OCI-LY7 (cell line): Measurements from ENCODE around the gene ATPAF1. TPM values are rescaled to one million over a fixed set of nuclear protein-coding genes. Genes with fewer than 3 reads are reported as not detected.

Experiments used
- BruUV-seq: library from RNA; stranded (reverse); fragments of 400-500 nt; replicated peaks from 2 replicates; lab custom pipeline; 2021; lab: Mats Ljungman, UMichigan
- CTCF ChIA-PET: fragments of 300-600 bp; sonication (Branson Sonifier 250); formaldehyde crosslinking; loops from one replicate; lab custom pipeline; 2022; ENCODE audit warnings: antibody characterized with exemption; ENCODE audit not compliant: unreplicated experiment; lab: Charles Lee
- POLR2A ChIA-PET: fragments of 300-600 bp; sonication (Branson Sonifier 250); formaldehyde crosslinking; loops from one replicate; lab custom pipeline; 2022; ENCODE audit warnings: antibody characterized with exemption; lab: Charles Lee
- DNase-seq: peaks from one replicate; pipeline ENCODE4 v3.0.0-alpha.2; 2015; ENCODE audit warnings: low spot score
- H2AFZ ChIP-seq: fragments of 200-600 bp; sonication (generic), shearing (Covaris generic); 2 replicates; pipeline ENCODE4 v1.6.1; 2014; ENCODE audit warnings: mild to moderate bottlenecking, antibody characterized with exemption, low read length, moderate library complexity
- H3K27ac ChIP-seq: fragments of 200-600 bp; sonication (generic); 2 replicates; pipeline ENCODE4 v1.5.1; 2014; ENCODE audit warnings: mixed run types, low read depth, mild to moderate bottlenecking, moderate library complexity, low read length, inconsistent platforms; ENCODE audit not compliant: poor library complexity, severe bottlenecking
- H3K36me3 ChIP-seq: fragments of 200-600 bp; sonication (generic); 2 replicates; pipeline ENCODE4 v1.6.1; 2014; ENCODE audit warnings: mild to moderate bottlenecking, antibody characterized with exemption, low read length, moderate library complexity, mixed read lengths; ENCODE audit not compliant: insufficient read depth
- H3K4me1 ChIP-seq: fragments of 200-600 bp; sonication (generic); 2 replicates; pipeline ENCODE4 v1.5.1; 2014; ENCODE audit warnings: mild to moderate bottlenecking, low read length; ENCODE audit not compliant: insufficient read depth, poor library complexity, severe bottlenecking
- H3K4me2 ChIP-seq: fragments of 200-600 bp; sonication (generic); 2 replicates; pipeline ENCODE4 v1.6.1; 2014; ENCODE audit warnings: mild to moderate bottlenecking, low read length
- H3K4me3 ChIP-seq: fragments of 200-600 bp; sonication (generic); 2 replicates; pipeline ENCODE4 v1.5.1; 2014; ENCODE audit warnings: mild to moderate bottlenecking, low read depth, low read length; ENCODE audit not compliant: poor library complexity, severe bottlenecking
- H3K79me2 ChIP-seq: fragments of 200-600 bp; sonication (generic); 2 replicates; pipeline ENCODE4 v1.6.1; 2016; ENCODE audit warnings: low read depth, mild to moderate bottlenecking, low read length, moderate library complexity, mixed read lengths; ENCODE audit not compliant: insufficient read depth
- H3K9me2 ChIP-seq: fragments of 200-600 bp; sonication (generic); 2 replicates; pipeline ENCODE4 v1.6.1; 2016; ENCODE audit warnings: mild to moderate bottlenecking, low read length, mixed read lengths; ENCODE audit not compliant: insufficient read depth
- H3K9me3 ChIP-seq: fragments of 200-600 bp; sonication (generic); 2 replicates; pipeline ENCODE4 v1.6.1; 2014; ENCODE audit warnings: mild to moderate bottlenecking, mixed run types, low read length, mixed read lengths
- H4K20me1 ChIP-seq: fragments of 200-600 bp; sonication (generic); 2 replicates; pipeline ENCODE4 v1.6.1; 2014; ENCODE audit warnings: mild to moderate bottlenecking, antibody characterized with exemption, low read length, moderate library complexity, mixed read lengths; ENCODE audit not compliant: insufficient read depth
- CTCF ChIP-seq: fragments of 200-600 bp; sonication (generic); conservative IDR thresholded peaks from 2 replicates; pipeline ENCODE4 v1.5.1; 2014; ENCODE audit warnings: mild to moderate bottlenecking, antibody characterized with exemption, low read length, moderate library complexity, mixed read lengths
- EZH2phosphoT487 ChIP-seq: fragments of 200-600 bp; sonication (generic); IDR thresholded peaks from 2 replicates; pipeline ENCODE4 v1.6.1; 2018; ENCODE audit warnings: low read depth, borderline replicate concordance, mild to moderate bottlenecking, mixed run types, antibody characterized with exemption, low read length, moderate library complexity, mixed read lengths
- intact Hi-C: fragments of 100-400 bp; cut with micrococcal nuclease; formaldehyde crosslinking; loops from one replicate; pipeline ENCODE4 v1.10.0; 2022; ENCODE audit not compliant: unreplicated experiment
- total RNA-seq, 2 experiments: library from RNA; depleted of rRNA in 1 of 2; stranded (reverse); fragments of >200 nt in 1 of 2; shearing (Covaris generic) in 1 of 2; gene quantifications; 2 replicates each; pipeline ENCODE4 v1.2.3, GENCODE V29; 2014 to 2022

The ATPAF1 gene
- total RNA-seq, 2 experiments from 2014 or later: 32.3 to 38.3 TPM

- no peaks in the 10 kb centered on the region for H3K79me2 ChIP-seq
- intact Hi-C loops: no loop called here
- CTCF ChIA-PET: no interaction called here
These were observed 45.8 kb downstream of the ATPAF1 start for GRCh38 chr1:46622344-46622743.

GRCh38 chr1:46621930-46622329 is 46.2 kb downstream of the ATPAF1 start:
- no TSS peak for BruUV-seq
- intact Hi-C loops: no loop called here
- H3K9me3 ChIP-seq: no peaks in the 10 kb centered on the region

More at GRCh38 chr1:46622344-46622743, 45.8 kb downstream of the ATPAF1 start:
- BruUV-seq: no TSS peak
- H3K27ac ChIP-seq: no peak overlapping the region
- H3K9me2 ChIP-seq: no peaks in the 10 kb centered on the region
- POLR2A ChIA-PET: no interaction called here
- H4K20me1 ChIP-seq: no peaks in the 10 kb centered on the region
- TF ChIP-seq CTCF: peak; percentile 68
- TF ChIP-seq EZH2phosphoT487: no peak
- no peak overlapping the region for H3K4me2 ChIP-seq
- H3K4me3 ChIP-seq: no peak overlapping the region
- DNase-seq: peak; percentile 8
- H2AFZ ChIP-seq: no peak overlapping the region
- H3K4me1 ChIP-seq: no peaks in the 10 kb centered on the region
- no peaks in the 10 kb centered on the region for H3K36me3 ChIP-seq
- no peaks in the 10 kb centered on the region for H3K9me3 ChIP-seq

More at GRCh38 chr1:46621930-46622329, 46.2 kb downstream of the ATPAF1 start:
- no peak for DNase-seq
- Histone ChIP-seq H3K4me2 (no peak overlapping the region), H3K27ac (no peak overlapping the region), H3K4me3 (no peak overlapping the region), H3K9me2 (no peaks in the 10 kb centered on the region), H3K79me2 (no peaks in the 10 kb centered on the region), H2AFZ (no peak overlapping the region), H4K20me1 (no peaks in the 10 kb centered on the region), H3K36me3 (no peaks in the 10 kb centered on the region), H3K4me1 (no peaks in the 10 kb centered on the region)
- ChIA-PET POLR2A (no interaction called here), CTCF (no interaction called here)
- TF ChIP-seq EZH2phosphoT487: no peak
- TF ChIP-seq CTCF: no peak
